Stimulated activated CD4-positive, alpha-beta T cell treated with anti-CD3 and anti-CD28 coated beads, Interleukin-12 subunit alpha, Interleukin-12 subunit beta, amount 100 ng/mL, for 48 hours (primary cell): ENCODE measurements around the gene KDM4B.

Source experiments
- DNase-seq, 3 donors: peaks; one replicate each; pipeline ENCODE4 v3.0.0-alpha.2; 2020; ENCODE audit warnings: low read depth in 2 of 3, low spot score in 1 of 3

KDM4B gene

DNA sequence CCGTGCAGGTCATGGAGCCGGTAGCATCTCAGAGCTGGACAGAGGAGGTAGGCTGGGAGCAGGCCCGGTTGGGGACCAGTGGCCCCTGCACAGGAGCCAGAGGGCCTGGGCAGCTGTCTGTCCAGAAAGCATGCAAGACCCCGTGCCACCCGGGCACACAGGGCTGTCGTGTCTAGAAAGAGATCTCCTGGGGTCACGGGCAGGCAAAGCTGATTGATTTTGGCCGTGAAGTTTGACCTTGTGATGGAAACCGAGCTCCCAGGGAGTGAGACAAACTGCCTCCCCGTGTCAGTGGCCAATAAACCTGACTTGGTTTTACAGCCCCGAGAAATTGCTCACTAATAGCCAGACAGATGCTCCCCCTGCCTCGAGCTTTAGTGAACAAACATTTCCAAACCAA is 98.8 kb downstream of the KDM4B start:
- DNase-seq, result no peak

DNA sequence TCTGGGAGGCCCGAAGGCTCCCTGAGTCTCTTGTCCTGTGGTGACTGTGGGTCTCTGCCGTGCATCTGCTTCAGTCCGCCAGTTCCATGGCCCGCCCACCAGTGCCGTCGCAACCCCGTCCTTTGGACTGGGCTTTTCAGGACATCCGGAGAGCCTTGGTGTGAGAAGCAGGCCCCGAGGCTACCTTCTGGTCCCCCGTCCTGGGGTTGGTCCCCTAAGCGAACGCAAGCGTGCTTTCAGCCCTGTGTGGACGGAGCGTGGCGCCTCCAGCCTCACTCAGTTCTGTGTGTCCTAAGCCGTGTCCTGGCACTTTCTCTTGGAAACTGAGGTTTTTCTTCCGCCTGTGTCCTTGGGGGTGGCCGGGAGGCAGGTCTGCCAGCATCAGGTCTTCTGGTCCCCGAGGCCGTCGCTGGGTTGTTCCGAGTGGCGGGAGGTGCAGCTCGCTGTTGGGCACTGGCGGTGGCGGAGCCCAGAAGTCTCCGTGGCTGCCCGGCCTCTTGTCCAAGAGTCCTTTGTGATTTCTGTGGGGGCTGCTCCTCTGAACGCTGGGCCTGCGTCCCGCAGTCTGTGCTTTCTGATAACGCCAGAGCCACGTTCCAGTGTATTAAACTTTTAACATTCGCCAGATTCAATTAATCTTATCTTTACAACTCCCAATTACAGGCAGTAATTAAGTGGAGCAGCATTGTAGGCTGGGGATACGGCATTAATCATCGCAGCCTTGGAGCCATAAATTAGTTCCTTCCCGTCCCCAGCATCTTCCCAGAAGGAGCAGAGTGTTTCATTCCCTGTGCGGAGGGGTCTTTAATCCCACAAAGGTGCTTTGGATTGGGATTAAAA is 99.5 kb downstream of the KDM4B start:
- no peak for DNase-seq

DNA sequence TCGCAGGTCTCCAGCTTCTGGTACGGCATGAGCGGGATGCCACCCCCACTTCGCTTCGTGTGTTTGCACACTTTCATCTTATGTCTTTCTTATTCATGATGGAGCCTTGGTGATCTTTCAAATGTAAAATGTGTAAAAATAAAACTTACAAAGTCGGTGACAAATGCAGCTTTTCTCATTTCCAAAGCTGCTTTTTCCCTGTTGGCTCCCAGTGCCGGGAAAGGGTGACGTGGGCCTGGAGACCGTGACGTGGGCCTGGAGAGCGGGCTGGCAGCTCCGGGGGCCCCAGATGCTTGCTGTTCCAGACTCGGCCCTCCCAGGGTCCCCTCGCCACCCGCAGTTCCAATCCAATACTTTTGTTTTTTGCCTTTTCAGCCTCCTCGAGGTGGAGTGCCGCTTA is 101.4 kb downstream of the KDM4B start:
- DNase-seq, result no peak

- DNase-seq, result no peak
Observed at GRCh38 chr19:5070930-5071329, 102.0 kb downstream of the KDM4B start.

DNA sequence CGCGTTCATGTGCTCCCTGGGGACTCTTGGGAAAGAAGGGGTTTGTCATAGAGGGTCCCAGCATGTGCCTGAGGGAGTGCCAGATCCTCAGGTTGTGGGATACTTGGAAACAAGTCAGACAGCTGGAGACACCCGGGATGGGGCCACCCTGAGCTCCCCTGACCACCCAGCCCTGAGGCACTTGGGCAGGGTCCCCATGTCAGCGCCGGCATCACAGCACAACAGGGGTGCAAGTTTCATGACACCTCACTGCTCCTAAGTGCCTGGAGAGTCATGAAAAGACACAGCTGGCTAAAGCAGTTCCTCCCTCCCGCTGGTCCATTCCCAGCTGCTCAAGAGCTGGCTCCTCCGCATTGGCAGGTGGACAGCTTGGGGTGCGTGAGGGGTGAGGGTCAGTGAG is 102.7 kb downstream of the KDM4B start:
- DNase-seq, result no peak

DNA sequence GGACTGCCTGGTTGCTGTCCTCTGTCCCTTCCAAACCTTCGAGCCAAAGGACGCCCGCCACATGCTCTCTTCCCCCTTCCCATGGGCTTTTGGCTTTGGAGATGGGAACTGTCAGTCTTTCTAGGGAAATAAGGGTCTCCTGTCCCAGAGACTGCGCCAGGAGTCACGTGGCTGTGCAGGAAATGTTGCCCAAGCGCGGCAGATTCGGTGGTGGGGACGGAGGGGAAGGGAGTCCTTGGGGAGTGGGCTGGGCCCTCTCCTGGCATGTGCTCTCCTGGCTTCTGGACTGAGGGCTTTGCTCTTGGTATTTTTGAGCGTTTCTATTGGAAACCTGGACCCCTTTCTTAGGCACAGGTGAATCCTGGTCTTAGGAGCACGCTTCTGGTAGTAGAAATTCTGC is 103.2 kb downstream of the KDM4B start:
- DNase-seq, result no peak

DNA sequence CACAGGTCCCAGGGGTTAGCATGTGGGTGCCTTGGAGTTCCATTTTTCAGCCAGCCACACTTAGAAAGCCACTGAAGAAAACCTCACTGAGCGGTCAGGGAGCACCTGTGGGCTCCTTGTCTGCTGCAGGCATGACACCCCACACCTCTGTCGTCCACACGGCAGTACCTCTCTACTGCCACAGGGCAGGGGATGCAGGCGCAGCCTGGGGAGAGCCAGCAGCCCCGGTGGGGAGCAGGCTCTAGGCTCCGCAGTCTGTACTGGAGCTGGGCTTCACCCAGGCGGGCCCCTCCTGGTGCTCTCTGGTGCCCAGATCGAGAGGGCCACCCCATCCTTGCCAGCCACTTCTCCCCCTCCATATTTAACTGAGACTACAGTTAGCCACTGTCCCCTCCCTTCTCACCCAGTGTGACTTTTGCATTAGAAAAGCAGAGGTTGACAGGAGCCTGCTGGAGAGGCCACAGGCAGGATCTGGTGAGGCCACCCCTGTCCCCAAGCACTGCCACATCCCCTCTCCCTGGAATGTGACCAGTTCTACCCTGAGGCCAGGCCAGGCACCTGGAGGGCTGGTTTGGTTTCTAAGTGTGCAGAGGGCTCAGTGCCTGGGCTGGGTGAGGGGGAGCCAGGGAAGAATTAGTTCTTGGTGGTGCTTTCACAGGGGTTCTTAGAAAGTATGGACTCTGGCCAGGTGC is 104.4 kb downstream of the KDM4B start:
- no peak for DNase-seq

DNA sequence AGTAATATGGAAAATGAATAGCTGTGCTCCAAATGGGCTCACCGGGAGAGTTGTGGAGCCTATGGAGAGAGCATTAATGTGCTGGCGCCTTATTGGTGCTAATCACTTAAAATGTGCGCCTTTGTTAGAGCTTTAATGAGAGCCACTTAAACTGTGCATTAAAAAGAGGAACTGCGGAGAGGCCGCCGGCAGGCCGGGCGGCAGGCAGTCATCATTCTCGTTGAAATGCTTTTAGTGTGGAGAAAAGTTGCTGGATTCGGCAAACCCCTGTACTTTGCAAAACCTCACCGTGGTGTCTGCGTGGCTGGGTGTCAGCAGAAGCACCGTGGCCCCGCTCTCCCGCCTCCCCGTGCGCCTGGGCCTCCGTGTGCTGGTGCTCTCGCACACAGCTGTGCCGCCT is 105.5 kb downstream of the KDM4B start:
- no peak for DNase-seq

DNA sequence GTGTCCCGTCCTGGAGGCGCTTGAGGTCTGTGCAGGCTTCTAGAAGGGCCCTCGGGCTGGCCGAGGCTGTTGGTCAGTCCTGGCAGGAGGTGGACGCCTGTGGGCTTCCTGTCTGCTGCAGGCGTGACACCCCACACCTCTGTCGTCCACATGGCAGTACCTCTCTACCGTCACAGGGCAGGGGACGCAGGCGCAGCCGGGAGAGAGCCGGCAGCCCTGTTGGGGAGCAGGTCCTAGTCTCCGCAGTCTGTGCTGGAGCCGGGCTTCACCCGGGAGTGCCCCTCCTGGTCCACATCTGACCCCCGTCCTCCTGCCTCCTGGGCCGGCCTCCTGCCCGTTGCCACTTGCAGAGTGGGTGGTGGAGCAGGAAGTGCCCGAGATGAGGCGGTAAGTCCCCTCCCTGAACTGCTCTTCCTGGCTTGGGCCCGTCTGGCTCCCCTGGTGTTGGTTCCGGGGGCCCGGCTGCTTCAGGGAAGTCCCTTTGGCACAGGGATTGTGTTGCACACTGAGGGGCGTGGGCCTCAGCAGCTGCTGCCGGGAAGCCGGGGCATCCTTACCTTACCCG is 106.0 kb downstream of the KDM4B start:
- no peak for DNase-seq

DNA sequence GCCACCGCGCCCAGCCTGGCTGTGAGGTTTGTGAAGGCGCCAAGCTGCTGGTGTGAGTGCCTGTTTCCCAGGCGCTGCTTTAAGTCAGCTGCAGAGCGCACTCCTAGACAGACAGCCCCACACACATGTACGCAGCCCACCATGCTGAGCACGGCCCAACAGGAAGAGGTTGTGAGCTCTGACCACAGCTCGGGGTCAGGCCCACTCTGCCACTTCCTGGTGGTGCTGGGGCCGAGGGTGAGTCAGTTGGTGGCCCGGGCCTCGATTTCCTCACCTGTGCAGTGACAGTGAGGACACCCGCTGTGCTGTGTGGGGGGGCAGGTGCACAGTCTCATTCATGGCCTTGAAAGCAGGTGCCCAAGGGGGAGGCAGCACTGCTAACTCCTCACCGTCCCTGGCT is 106.7 kb downstream of the KDM4B start:
- DNase-seq, result no peak

- DNase-seq, result no peak
Observed at GRCh38 chr19:5076440-5077208, 107.7 kb downstream of the KDM4B start.

DNA sequence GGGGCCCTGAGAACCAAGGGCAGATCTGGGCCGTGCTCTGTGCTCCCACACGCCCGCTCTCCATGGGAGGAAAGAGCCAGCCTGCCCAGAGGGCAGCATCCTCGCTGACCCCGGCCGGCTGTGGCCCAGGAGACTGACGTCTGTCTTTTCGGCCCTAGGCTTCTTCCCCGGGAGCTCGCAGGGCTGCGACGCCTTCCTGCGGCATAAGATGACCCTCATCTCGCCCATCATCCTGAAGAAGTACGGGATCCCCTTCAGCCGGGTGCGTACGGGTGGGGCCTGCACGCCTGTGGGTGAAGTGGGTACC is 108.2 kb downstream of the KDM4B start:
- no peak for DNase-seq

GRCh38 chr19:5078182-5078581 is 109.3 kb downstream of the KDM4B start:
- no peak for DNase-seq

- DNase-seq, result no peak
Observed at GRCh38 chr19:5078666-5079065, 109.8 kb downstream of the KDM4B start.

- no peak for DNase-seq
Observed at GRCh38 chr19:5079071-5079774, 110.3 kb downstream of the KDM4B start.

- DNase-seq, result no peak
Observed at GRCh38 chr19:5080030-5080654, 111.2 kb downstream of the KDM4B start.

- no peak for DNase-seq
Observed at GRCh38 chr19:5080809-5081208, 111.9 kb downstream of the KDM4B start.

GRCh38 chr19:5081443-5082161 is 112.7 kb downstream of the KDM4B start:
- no peak for DNase-seq

DNA sequence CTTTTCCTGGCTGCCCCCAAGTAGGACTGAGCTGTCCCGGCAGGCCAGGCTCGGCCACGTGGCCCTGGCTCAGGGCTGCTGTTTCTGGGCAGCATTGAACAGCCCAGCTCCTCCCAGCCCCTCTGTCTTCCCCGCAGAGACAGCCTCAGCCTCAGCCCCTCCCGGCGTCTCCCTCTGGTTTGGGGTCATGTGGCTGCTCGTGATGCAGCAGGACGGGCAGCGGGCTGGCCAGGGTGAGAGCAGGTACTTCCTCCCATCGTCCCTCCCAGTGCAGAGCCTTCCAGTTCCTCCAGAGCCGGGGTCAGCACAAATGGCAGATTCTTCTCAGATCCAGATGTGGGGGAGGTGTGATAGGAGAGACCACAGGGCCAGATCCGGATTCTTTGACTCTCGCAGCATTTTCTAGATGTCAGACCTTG is 114.6 kb downstream of the KDM4B start:
- no peak for DNase-seq

- no peak for DNase-seq
Observed at GRCh38 chr19:5085566-5085965, 116.7 kb downstream of the KDM4B start.
